HG02973 (cell line): ENCODE measurements around the gene PGBD1.

Experiments used
- ATAC-seq: cut with Tn5 transposase; IDR thresholded peaks from one replicate; pipeline ENCODE4 v1.9.1; 2021; ENCODE audit warnings: moderate library complexity; ENCODE audit not compliant: unreplicated experiment

The PGBD1 gene

GRCh38 chr6:28281288-28282064, at the start of gene PGBD1:
PGBD1 (plus strand) TSS chr6:28281572; CDS start chr6:28283814, 2,242 bp downstream.
- peak; percentile 74 for ATAC-seq

DNA sequence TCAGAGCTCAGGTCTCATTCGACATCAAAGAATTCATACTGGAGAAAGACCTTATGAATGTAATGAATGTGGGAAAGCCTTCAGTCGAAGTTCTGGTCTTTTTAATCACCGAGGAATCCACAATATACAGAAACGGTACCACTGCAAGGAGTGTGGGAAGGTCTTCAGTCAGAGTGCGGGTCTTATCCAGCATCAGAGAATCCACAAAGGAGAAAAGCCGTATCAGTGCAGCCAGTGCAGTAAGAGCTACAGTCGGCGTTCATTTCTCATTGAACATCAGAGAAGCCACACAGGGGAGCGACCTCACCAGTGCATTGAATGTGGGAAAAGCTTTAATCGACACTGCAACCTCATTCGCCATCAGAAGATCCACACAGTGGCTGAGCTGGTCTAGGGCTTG, 48.6 kb upstream of the PGBD1 start:
- no peak for ATAC-seq

- ATAC-seq: no peak
These were observed 45.4 kb upstream of the PGBD1 start for GRCh38 chr6:28235912-28236452.

DNA sequence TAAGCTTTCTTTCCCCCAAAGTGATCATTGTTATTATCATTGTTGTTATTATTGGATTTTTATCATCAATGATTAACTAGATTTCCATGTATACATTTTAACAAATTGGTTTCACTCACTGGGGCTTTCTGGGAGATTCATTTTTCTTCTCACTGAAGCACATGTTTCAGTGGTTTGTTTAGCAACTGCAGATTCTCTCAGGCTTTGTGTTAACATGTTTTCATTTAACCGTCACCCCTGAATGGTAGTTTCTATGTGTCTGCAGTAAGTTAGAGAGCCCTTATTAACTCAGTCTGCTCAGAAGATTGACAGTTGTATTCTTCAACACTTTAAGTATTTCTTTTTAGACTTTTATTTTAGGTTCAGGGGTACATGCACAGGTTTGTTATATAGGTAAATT, 41.7 kb upstream of the PGBD1 start:
- no peak for ATAC-seq

- ATAC-seq: no peak
These were observed 40.9 kb upstream of the PGBD1 start for GRCh38 chr6:28240471-28240870.

DNA sequence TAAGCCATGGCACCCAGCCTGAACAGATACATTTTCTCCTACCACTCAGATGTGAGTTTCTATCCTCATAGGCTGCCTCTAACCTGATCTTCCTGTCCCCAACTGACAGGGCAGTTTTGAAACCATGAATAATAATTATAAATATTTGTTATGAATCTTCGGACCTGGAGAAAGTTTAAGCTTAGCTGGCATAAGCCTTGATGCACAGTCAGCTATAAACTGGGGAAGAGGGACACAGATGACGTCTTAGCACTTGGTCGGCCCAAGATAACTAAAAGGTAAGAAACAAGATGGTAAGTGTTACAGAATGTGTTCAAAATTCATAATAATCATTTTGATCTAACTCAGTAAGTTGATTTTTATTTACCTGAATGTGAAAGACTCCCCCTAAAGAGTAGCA, 37.4 kb upstream of the PGBD1 start:
- ATAC-seq: no peak

DNA sequence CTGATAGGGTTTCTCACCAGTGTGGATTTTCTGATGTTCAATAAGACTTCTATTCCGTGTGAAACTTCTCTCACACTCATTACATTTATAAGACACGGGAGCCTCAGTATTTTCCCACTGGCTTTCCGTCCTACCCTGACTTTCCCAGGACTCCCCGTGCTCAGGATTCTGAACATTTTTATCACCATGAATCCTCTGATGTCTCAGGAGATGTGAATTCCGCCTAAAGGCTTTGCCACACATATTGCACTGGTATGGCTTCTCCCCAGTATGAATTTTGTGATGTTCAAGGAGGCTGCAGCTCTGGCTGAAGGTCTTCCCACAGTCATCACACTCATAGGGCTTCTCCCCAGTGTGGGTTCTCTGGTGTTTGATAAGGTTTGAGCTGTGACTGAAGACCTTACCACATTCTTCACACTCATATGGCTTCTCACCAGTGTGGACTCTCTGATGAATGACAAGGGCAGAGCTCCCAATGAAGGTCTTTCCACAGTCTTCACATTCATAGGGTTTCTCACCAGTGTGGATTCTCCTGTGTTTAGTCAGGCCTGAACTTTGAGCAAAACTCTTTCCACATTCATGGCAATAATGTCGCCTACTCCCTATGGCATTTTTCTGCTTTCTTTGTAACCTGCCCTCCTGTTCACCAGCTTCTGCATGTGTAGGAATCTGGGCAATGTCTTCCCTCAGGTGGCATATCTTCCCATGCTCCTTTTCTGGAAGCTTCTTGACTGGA, 36.0 kb upstream of the PGBD1 start:
- no peak for ATAC-seq

- ATAC-seq: no peak
These were observed 32.5 kb upstream of the PGBD1 start for GRCh38 chr6:28248916-28249315.

- no peak for ATAC-seq
These were observed 30.6 kb upstream of the PGBD1 start for GRCh38 chr6:28250747-28251146.

GRCh38 chr6:28251661-28252008, 29.7 kb upstream of the PGBD1 start:
- peak; percentile 39 for ATAC-seq

GRCh38 chr6:28252009-28252975, 29.1 kb upstream of the PGBD1 start, which contains the start of gene ZKSCAN4:
ZKSCAN4 (minus strand) TSS chr6:28252269; CDS start chr6:28251980, 289 bp downstream.
- ATAC-seq: peak; percentile 72

DNA sequence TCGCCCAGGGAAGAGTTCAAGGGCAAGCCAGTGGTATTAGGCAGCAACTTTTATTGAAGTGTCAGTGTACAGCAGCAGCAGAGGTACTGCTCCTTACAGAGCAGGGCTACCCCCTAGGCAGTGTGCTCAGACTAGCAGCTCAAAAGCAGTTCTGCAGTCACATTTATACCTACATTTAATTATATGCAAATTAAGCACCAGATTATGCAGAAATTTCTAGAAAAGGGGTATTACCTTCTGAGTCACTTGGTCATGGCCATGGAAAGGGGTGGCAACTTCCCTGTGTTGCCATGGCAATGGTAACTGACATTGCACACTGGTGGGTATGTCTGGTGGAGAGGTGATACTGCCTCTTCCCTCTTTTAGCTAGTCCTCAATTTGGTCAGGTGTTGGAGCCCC, 27.3 kb upstream of the PGBD1 start:
- ATAC-seq: no peak

DNA sequence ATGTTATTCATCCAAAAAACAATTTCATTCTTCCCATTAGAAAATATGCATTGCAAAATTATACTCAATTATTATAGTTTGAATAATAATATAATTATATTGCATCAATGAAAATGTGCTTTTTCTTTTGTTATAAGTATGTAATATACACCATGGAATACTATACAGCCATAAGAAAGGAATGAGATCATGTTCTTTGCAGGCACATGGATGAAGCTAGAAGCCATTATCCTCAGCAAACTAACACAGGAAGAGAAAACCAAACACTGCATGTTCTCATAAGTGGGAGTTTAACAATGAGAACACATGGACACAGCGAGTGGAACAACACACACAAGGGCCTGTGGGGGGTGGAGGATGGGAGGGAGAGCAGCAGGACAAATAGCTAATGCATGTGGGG, 24.3 kb upstream of the PGBD1 start:
- no peak for ATAC-seq

DNA sequence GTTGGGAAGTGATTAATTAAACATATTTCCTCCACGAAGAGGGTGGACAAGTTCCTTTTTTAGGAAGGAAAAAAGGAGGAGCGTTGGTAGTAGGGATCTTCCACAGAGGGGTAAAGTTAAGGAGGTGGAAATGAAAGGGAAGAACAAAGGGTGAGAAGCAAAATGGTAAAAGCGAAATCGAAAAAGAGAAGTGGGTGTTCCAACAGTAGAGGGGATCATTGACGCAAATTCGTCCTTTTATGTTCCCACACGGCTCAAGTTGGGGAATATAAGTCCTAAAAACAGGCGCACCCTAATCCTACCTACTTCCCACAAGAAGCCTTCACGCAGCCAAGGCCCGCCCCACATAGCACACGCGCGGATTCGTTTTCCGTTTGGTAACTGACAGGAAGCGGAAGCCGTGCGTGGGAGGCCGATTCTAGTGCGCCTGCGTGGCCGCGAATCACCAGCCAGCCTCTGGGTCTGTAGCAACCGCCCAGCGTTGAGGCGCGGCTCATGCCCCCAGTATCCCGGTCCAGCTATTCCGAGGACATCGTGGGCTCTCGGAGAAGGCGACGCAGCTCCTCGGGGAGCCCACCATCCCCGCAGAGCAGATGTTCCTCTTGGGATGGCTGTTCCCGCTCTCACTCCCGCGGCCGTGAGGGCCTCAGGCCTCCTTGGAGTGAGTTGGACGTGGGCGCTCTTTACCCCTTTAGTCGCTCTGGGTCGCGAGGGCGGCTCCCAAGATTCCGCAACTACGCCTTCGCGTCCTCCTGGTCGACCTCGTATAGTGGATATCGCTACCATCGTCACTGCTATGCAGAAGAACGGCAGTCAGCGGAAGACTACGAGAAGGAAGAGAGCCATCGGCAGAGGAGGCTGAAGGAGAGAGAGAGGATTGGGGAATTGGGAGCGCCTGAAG, 22.2 kb upstream of the PGBD1 start, which contains the start of gene NKAPL:
Gene NKAPL (plus strand): TSS at position 421 of the 901 bp plus-strand sequence. CDS start 75 bp downstream, at position 496.
- ATAC-seq: no peak

DNA sequence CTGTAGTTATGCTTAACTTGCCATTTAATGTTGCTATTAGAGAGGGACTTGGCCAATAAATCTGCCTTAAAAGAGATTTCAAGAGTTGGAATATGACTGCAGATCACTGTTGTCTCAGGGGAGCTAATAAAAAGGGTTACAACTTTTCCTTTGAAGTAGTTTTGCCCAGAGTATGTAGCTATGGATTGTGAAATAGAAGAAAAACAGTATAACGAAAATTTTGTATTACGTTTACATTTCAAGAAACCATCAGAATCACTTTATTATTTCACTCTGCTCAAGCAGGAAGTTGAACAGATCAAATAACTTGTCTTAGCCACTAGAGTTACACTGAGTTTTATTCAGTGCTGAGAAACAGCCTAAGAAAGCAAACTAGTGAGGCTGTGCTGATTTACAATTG, 17.4 kb upstream of the PGBD1 start:
- ATAC-seq: no peak

- no peak for ATAC-seq
These were observed 16.5 kb upstream of the PGBD1 start for GRCh38 chr6:28264834-28265401.

DNA sequence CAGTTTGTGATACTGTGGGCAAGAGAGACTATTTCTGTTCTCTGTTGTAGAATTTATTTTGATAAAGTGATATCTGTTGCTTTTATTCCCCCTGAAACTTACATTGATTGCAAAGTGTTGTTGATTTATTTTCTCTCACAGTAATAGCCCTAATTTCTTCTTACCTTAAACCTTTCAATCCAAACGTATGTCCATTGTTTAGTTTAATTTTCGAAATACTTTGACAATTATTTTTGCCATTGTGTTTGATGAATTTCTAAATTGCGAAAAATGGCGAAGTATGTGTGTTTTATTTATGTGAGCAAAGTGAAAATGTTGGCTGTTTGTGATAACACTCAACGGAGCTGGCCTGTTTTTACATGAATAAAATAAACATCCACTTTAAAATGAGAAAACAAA, 14.8 kb upstream of the PGBD1 start:
- no peak for ATAC-seq

GRCh38 chr6:28266962-28267694, 14.2 kb upstream of the PGBD1 start, which contains the start of gene ZSCAN26:
ZSCAN26 (plus strand) TSS chr6:28267143; CDS start chr6:28271920, 4,777 bp downstream.
- ATAC-seq: peak; percentile 86

GRCh38 chr6:28267695-28268059, 13.7 kb upstream of the PGBD1 start:
- no peak for ATAC-seq
